Nucleus accumbens (tissue), 56 donors: ENCODE data around the gene ST14.
"Not testable (repeated sequence)": the region's sequence is repeated elsewhere in the genome, so short reads cannot be mapped to it uniquely, and the experiment has no call there.

ENCODE experiments used
- DNase-seq, 56 donors: peaks; one replicate each; lab custom pipeline; 2025; lab: John Stamatoyannopoulos, UW

ST14 gene

DNA sequence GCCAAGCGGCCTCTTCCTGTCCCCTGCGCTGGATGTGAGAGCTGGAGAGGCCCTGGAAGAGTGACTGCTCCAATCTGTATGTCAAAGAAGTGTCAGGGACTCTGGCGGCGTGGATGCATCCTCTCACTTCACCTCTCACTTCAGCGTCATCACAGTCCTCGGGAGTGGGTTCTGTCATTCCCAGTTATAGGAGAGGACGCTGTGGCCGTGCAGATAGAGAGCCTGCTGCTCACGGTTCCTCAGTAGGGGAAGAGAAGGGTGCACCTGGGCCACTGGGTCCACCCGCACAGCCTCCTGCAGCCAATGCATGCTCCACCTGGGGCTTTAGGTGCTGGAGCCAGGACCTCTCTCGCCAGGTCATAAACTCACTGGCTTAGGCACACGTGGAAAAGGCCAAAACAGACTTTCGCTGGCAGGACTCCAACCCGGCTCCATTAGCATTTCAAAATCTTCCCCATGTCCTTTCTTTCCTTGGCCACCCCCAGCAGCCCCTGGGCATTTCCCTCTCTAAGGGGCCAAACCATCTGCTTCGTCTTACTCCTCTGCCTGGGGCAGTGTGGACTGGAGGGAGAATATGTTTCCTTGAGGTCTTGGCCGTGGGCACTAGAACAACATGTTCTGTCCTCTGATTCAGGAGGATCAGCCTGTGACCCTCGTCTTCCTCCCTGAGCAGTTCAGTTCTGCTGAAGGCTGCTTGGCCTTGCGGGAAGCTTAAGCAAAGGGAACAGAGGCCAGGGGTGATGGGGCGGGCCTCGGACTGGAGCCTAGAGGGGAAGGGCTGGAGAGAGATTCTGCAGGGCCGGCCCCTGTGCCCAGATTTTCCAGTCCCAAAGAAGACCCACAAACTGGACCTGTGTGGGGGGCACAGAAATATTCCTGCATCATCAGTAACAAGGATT is 57.8 kb downstream of the ST14 start:
- no peak for DNase-seq

DNA sequence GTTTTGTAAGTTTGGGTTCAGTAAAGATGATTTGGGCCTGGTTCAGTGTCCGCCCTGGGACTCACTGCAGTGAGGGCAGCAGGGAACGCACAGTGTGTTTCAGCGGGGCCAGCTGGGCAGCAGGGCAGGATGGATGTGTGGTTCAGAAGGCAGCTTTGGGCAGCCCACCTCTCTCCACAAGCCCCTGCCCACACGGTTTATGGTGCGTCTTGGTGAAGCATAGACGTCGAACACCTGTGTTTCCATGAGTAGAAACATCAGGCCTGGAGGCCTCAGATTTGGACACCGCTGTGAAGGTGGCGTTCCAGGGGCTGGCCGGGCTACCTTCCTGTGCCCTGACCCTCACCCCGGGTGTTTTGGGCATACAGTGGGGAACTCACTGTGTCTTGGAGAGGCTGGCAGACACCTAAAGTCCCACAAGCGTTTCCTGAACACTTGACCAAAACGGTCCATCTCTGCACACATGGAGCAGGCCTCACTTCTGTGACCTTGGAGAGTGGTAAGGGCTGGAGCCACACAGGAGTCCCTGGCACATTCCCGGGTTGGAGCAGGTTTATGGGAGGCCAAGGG is 59.0 kb downstream of the ST14 start:
- no peak for DNase-seq

DNA sequence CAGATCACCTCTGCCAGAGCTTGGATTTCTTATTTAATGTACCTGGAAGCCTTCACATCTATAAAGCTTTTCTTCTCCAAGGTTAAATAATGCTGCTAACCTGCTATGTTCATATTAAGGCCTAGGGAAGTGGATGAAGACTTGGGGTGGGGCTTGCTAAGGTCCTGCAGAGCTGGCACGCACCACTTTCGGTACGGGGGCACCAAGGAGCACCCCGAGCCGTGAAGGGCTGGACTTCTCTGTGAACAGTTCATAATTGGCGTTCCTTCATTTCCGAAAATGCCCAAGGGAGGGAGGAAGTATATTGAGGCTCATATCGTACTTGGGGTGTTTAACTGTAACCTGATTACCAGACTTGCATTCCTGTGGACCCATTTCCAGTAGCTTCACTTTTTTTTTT is 59.6 kb downstream of the ST14 start:
- DNase-seq = no peak

DNA sequence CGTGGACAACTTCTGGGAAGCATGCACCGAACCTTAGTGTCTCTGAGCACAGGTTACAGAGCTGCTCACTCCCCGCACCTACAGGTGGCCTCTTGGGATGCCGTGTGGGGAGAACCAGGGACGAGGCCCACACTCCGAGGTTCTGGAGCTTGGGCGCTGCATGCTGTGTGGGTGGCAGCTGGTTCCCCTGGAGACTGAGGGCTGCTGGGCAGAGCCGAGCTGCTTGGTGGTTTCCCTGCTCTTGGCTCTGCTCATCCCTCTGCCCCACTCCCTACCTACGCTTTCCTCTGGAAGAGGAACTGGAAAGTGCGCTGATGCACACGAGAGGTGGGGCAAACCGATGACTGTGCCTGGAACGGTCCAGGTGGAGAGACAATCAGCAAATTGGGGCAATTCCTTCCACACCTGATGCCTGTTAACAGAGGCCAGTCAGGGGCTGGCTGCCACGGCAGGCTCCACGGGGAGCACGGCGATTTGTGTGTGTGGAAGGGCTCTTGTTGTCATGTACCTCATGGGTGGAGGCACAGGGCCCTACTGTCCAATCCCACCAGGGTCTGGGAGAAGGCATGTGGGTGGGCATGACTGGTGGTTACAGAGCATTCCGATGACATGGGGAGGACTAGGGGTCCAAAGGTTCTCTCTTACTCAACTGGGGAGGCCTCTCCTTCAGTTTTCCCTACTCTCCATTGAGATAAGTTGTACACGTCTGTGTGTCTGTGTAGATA is 60.9 kb downstream of the ST14 start:
- DNase-seq = no peak

DNA sequence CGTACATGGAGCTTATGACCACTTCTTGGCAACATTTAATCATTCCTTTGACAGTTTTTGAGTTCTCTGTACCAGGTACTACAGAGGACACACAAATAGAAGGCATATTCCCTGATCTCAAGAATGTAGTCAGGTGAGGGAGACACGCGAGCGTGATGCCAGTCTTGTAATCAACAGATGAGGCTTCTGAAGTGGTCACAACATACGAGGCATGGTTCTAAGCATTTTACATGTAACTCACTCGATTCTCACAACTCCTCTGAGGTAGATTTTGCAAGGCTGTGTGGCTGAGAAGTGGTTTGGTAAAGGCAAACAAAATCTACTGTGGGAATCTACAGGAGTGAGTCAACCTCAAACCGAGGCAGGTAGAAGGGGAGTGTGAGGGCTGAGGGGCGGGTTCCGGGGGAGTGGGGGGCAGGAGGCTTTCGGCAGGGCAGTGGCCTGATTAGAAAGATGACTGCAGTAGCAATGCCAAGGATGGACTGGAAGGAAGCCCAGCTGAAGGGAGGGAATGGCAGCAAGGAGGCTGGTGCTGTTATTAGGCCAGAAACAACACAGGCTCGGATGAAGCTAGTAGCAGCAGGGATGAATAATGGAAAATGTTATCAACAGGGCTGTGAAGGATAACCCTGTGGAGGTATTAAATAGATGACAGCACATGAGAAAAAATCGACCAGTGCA is 63.8 kb downstream of the ST14 start:
- no peak for DNase-seq

DNA sequence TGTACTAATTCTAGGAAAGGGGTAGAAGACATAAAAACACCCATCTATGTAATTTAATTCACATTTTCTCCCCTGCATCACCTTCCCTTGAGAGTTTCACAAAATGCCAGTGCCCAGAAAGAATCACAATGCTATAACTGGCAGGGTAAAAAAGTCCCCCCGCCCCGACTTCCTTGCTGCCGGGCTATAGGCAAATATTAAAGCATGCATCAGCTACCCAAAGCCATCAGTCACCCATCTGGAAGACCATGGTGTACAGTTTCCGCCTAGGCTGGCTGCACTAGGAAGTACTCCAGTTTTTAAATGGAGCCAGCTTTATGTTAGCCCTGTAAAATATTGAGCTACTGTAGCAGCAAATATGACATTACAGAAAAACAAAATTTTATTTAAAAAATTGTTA is 67.8 kb downstream of the ST14 start:
- DNase-seq = no peak

DNA sequence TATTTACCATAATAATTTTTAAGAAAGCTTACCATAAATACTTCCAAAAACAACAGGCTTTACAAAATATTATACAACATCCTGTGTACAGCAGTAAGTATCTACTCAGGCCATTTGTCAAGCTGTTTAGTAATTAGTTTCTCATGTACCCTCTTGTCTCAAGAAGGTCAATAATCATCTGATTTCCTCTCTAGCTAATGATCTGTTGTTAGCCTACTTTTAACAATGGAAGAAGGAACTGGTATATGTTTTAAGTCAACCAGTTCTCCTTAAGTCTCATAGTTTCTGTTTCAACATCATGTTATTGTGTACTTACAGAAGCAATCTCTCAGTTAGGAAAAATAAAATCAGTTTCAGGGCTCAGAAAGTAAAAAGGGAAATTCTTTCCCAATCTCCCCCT is 73.9 kb downstream of the ST14 start:
- DNase-seq = not testable (repeated sequence)

DNA sequence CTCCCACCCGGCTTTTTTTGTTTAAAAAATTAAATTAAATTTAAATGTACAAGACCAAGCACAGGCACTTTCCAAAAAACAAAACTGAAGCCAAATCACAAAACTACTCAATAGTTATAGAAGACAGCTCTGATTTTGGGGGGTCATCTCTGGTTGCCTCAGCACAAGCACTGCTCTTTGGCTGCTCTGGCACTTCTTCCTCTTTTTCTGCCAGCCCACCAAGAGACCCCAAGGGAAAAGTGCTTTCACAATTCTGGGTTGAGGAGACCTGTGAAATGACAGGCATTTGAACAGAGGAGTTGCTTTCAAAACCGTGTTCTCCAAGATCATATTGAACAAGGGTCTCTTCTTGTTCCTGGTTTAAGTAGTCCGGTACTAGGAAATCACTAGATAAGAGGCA is 74.3 kb downstream of the ST14 start:
- DNase-seq = not testable (repeated sequence)

DNA sequence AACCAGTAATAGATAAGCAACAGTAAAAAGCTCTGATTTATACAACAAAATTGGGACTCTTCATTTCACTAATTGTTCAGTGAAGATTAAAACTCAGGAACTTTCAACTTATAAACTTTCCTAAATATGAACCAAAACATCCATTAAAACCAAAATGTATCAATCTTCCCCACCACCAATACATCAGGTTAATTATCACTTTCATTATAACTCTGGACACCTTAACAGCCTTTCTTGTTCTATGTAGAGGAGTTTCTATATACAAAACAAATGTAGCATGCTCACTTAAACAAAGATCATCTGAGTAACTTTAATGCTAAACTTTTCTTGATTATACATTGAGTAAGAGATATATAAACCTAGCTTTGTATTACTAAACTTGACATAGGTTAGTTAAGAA is 74.7 kb downstream of the ST14 start:
- DNase-seq = no peak

DNA sequence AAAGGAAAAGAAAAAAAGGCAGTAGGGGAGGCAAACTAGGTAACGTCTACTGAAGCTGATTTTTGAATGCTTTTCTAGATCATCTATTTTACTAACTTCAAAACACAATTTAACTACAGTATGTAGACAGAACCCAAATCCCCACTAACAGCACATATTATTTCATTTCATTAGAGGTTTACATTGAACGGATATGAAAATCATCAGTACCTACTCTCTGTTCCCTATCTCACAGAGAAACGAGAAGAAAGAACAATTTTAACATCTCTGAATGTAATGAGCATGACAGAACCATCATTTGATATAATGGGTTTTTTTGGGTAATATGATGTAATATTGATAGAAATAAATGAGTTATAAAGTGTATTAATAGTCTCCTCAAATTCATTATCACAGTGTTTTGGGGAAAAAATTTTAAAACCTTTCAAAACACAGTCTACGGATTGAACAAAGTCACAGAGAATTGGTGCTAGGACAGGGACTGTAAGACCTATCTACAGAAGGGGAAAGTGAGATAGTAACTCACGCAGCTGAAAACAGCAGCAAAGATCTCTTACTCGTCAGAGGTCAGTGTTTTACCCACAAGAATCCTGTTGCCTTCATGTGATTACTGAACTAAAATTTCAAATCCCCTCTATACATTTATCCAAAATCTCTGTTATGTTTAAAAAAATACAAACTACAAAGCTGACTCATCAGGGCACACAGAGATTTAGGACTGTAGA is 77.9 kb downstream of the ST14 start:
- DNase-seq = no peak

DNA sequence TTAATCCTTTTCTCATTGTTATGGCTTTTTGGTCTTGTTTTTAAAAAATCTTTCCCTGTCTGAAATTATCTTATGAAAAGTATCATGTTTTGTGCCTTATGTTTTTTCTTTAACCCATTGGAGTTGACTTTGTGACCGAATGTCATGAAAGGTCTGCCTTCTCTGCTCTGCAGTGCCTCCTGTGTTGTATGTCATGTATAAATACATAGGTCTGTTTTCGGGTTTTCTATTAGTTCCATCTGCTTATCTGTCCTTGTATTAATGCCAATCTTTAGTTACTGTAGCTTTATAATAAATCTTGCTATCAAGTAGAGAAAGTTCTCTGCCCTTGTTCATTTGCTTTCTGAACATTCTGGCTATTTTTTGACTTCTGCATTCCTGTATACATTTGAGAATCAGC is 82.1 kb downstream of the ST14 start:
- DNase-seq = no peak

DNA sequence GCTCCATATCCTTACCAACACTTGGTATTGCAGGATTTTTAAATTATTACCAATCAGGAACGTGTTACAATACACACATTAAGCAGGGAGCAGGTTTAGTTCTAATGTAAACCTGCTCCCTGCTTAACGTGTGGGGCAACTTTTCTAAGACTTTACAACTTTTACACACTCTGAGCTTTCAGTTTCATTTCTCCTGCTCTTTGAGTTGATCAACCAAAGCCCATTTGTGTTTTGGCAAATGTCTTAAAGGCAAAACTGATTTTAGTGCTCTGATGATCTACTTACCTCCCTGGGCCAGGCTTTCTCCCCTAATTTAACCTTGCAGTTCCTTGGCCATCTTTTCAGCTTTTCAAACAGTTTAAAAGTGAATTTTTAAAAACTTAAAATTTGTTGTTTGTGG is 84.2 kb downstream of the ST14 start:
- DNase-seq = no peak

DNA sequence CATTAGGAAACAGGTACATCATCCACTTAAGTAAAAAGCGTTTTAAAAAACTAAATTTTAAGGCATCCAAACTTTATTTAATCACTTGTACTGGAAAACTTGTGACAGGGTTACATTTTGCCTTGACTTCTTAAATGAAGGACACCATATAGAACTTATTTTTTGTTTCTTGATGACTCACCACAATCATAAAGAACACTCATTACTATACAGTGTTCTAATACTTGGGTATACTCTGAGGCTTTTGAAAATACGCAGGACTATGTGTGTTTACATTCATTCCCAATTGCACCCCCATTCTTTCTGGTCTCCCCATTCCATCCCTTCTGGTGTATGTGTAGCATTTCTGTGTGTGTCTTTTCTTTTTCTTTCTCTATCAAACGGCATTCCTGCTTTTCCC is 85.3 kb downstream of the ST14 start:
- no peak for DNase-seq

DNA sequence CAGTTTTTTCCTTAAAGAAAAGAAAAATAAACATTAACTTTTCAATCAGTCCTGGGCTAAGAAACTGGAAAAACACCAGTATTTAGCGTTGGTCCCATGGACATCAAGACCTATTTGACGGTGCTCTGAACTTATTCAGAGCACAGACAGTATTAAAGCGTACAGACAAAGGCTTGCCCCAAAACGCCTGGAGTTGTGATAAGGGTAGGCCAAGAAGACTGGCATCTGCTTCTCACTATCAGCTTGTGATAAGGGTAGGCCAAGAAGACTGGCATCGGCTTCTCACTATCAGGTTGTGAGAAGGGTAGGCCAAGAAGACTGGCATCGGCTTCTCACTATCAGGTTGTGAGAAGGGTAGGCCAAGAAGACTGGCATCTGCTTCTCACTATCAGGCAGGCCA is 85.8 kb downstream of the ST14 start:
- DNase-seq = not testable (repeated sequence)

DNA sequence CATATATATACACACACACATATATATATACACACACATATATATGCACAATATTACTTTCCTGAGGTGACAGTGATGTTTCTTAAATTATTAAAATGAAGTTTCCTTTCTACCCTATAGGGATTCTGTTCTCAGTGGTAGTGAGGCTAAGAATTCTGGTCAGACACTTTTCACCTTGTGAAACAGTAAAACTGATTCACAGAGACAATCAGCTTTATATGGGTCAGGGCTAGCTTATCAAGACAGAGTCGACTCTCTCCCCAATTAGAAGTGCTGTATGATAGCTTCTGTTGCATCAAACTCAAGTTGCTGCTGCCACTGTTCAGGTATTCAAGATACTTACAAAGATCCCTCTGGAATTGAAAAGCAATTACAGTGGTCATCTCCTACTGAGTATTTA is 86.7 kb downstream of the ST14 start:
- no peak for DNase-seq

DNA sequence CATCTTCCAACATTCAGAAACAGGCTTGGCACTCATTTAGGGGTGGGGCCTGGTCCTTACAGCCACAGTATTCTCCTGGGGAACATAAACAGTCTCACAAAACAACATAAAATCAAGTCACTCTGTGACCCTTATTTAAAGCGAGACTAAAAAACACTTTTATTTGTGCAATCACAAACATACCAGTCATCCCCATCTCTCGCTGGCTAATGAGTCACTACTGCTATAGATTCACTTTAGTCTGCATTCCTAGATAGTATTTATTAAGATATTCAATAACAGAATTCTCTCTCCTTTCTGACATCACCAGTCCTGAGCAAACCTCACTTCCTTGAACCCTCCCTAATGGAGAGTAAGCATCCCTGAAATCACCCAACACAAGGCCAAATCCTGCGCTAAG is 87.2 kb downstream of the ST14 start:
- no peak for DNase-seq

DNA sequence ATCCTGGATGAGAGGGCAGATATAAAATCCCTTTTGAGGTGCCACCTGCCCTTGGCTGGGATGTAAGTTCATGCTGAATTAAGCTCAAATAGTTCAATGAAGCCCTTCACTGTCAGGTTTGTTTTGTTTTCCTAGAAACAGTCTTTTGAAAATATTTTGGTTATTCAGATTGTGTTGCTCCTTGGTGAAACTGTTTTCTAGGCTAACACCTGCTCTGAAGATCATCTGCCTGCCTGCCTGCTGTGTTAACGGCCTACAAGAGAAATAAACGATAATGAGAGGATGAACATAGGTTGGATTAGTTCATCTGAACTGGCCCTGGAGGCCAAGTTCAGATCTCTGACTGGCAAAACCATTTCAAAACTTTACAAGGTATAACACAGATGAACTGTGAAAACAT is 87.7 kb downstream of the ST14 start:
- DNase-seq = no peak

DNA sequence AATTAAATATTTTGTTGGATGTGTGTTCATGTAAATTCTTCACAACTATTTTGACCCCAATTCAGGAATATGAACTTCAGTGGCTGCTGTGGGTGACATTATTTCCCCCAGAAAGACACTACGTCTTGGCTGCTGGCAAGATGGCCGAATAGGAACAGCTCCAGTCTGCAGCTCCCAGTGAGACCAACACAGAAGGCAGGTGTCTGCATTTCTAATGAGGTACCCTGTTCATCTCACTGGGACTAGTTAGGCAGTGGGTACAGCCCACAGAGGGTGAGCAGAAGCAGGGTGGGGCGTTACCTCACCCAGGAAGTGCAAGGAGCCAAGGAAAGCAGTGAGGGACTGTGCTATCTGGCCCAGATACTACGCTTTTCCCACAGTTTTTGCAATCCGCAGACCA is 89.8 kb downstream of the ST14 start:
- DNase-seq = no peak

DNA sequence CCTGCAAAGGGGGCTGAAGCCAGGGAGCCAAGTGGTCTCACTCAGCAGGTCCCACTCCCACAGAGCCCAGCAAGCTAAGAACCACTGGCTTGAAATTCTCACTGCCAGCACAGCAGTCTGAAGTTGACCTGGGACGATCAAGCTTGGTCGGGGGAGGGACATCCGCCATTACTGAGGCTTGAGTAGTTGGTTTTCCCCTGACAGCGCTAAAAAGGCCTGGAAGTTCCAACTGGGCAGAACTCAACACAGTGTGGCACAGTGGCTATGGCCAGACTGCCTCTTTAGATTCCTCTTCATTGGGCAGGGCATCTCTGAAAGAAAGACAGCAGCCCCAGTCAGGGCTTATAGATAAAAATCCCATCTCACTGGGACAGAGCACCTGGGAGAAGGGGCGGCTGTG is 90.3 kb downstream of the ST14 start:
- DNase-seq = not testable (repeated sequence)

DNA sequence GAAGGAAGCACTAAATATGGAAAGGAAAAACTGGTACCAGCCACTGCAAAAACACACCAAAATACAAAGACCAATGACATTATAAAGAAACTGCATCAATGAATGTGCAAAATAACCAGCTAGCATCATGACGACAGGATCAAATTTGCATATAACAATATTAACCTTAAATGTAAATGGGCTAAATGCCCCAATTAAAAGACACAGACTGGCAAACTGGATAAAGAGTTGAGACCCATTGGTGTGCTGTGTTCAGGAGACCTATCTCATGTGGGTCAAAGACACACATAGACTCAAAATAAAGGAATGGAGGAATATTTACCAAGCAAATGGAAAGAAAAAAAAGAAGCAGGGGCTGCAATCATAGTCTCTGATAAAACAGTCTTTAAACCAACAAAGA is 92.2 kb downstream of the ST14 start:
- DNase-seq = not testable (repeated sequence)
